Measurements from ENCODE around the gene POLR1A. TPM values are rescaled to one million over a fixed set of nuclear protein-coding genes. Genes with fewer than 3 reads are reported as not detected.

POLR1A gene
- total and polyA plus RNA-seq, 2 donors (not counting 3 experiments of a cell fraction or from before 2014, with no cell fraction given) = 7.6 to 40.7 TPM

- no peaks in the 10 kb centered on the region for H4K20me1 ChIP-seq (replicated peaks; ENCODE audit: control insufficient read depth, extremely low read depth, insufficient read depth, low read length)
- peaks cover 13 to 20% of the 10 kb centered on the region in 2 experiments for H3K36me3 ChIP-seq (ENCODE audit: control insufficient read depth in 2 of 2, extremely low read depth in 1 of 2, insufficient read depth in 2 of 2, low read length in 2 of 2)
- H3K9me3 ChIP-seq (replicated peaks; ENCODE audit: control insufficient read depth, insufficient read depth, low read length) = no peaks in the 10 kb centered on the region
- CTCF ChIA-PET = interaction anchor here (2.1 kb wide), 1 partner anchor 223 kb away, joined by 12 read pairs; no protein-coding TSS in a partner anchor
- no peaks in the 10 kb centered on the region for H3K79me2 ChIP-seq (ENCODE audit: control insufficient read depth, insufficient read depth, low read length)
- H3K27ac ChIP-seq (ENCODE audit: insufficient read depth, low read depth, low read length) = no peak overlapping the region
- FAIRE-seq (no peak), DNase-seq (ENCODE audit: low read depth, low spot score) (no peak)
- no TSS peak for BruUV-seq (replicated peaks)
- H3K27me3 ChIP-seq (ENCODE audit: control insufficient read depth in 2 of 2, insufficient read depth in 2 of 2, low read length in 2 of 2) = no peaks in the 10 kb centered on the region
- dilution Hi-C loops (cut with MboI; ENCODE audit: extremely low pct_ligation_motif_present, low sequenced_read_pairs) = no loop called here
- no peak overlapping the region for H3K4me2 ChIP-seq (ENCODE audit: insufficient read depth, low read length)
- H2AFZ ChIP-seq (ENCODE audit: low read depth, low read length) = no peak overlapping the region
- no peaks in the 10 kb centered on the region for H3K9me1 ChIP-seq (replicated peaks; ENCODE audit: control insufficient read depth, extremely low read depth, insufficient read depth, low read length)
- no peak for TF ChIP-seq MYC (IDR thresholded peaks at IDR 0.05; ENCODE audit: low read depth, low read length)
- no peak for TF ChIP-seq JUN (IDR thresholded peaks at IDR 0.05; ENCODE audit: borderline replicate concordance, insufficient read depth, insufficient read length, low read depth)
- TF ChIP-seq EZH2 (IDR thresholded peaks at IDR 0.05; ENCODE audit: borderline replicate concordance, low read depth, low read length, severe bottlenecking) = no peak
- TF ChIP-seq GATA2 (IDR thresholded peaks at IDR 0.05; ENCODE audit: insufficient read depth, insufficient read length, low read depth, low read length) = no peak
- TF ChIP-seq, protein P1, sequence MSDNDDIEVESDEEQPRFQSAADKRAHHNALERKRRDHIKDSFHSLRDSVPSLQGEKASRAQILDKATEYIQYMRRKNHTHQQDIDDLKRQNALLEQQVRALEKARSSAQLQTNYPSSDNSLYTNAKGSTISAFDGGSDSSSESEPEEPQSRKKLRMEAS (IDR thresholded peaks at IDR 0.05; ENCODE audit: insufficient read depth, insufficient read length) = no peak
- no peak for TF ChIP-seq POLR2A (IDR thresholded peaks at IDR 0.05; ENCODE audit: low read depth, low read length)
- TF ChIP-seq FOS (IDR thresholded peaks at IDR 0.05; ENCODE audit: borderline replicate concordance, insufficient read depth, low read length) = no peak
- no peak for TF ChIP-seq POLR2AphosphoS5 (IDR thresholded peaks at IDR 0.05; ENCODE audit: insufficient read depth, low read depth, low read length)
- no peak for TF ChIP-seq CTCF (IDR thresholded peaks at IDR 0.05; ENCODE audit: extremely low read depth in 1 of 2, insufficient read depth in 1 of 2, low read depth in 1 of 2, low read length in 2 of 2)
- intact Hi-C loops (cut with micrococcal nuclease) = no loop called here
- POLR2A ChIA-PET = no interaction called here
- H3K9ac ChIP-seq (replicated peaks; ENCODE audit: extremely low read depth, insufficient read depth, low read length) = no peak overlapping the region
- peaks cover 9% of the 10 kb centered on the region for H3K4me1 ChIP-seq (ENCODE audit: control insufficient read depth, extremely low read depth, insufficient read depth, low read length)
- no peak overlapping the region for H3K4me3 ChIP-seq (replicated peaks in 1 of 3; ENCODE audit: insufficient read depth in 1 of 3, low read depth in 1 of 3, low read length in 3 of 3)
Measured at GRCh38 chr2:86050301-86050700, 55.4 kb downstream of the POLR1A start.

Data from endothelial cell of umbilical vein (primary cell).